Neural cell (in vitro differentiated cells): ENCODE measurements around the gene DNAJC5. TPM values are rescaled to one million over a fixed set of nuclear protein-coding genes. Genes with fewer than 3 reads are reported as not detected.

ENCODE experiments used
- H2AFZ ChIP-seq: fragments of 200-600, 300-800 bp; sonication (generic), shearing (Covaris generic); 2 replicates; pipeline ENCODE4 v1.6.0; 2014; ENCODE audit warnings: low read depth, mild to moderate bottlenecking, antibody characterized with exemption, low read length, moderate library complexity
- H3F3A ChIP-seq: fragments of 200-600 bp; shearing (Covaris generic); 2 replicates; pipeline ENCODE4 v1.6.1; 2016; ENCODE audit warnings: mild to moderate bottlenecking, moderate library complexity, mixed read lengths, antibody characterized with exemption, low read length; ENCODE audit not compliant: insufficient read depth, poor library complexity, severe bottlenecking
- H3K27ac ChIP-seq: fragments of 200-600, 300-800 bp; sonication (generic), shearing (Covaris generic); 2 replicates; pipeline ENCODE4 v1.5.1; 2014; ENCODE audit warnings: mild to moderate bottlenecking, low read length, moderate library complexity
- H3K27me3 ChIP-seq: fragments of 300-800, 200-600 bp; sonication (generic), shearing (Covaris generic); 2 replicates; pipeline ENCODE4 v1.6.0; 2014; ENCODE audit warnings: mild to moderate bottlenecking, low read depth, low read length, moderate library complexity; ENCODE audit not compliant: insufficient read depth
- H3K36me3 ChIP-seq: fragments of 300-800, 200-600 bp; sonication (generic), shearing (Covaris generic); 2 replicates; pipeline ENCODE4 v1.5.1; 2014; ENCODE audit warnings: mild to moderate bottlenecking, antibody characterized with exemption, low read length, moderate library complexity; ENCODE audit not compliant: insufficient read depth
- H3K4me2 ChIP-seq: fragments of 300-800, 200-600 bp; sonication (generic), shearing (Covaris generic); 2 replicates; pipeline ENCODE4 v1.6.0; 2014; ENCODE audit warnings: mild to moderate bottlenecking, low read length
- H3K4me3 ChIP-seq: fragments of 300-800, 200-600 bp; sonication (generic), shearing (Covaris generic); 2 replicates; pipeline ENCODE4 v1.5.1; 2014; ENCODE audit warnings: mild to moderate bottlenecking, low read length, moderate library complexity
- H3K79me2 ChIP-seq: fragments of 200-600 bp; shearing (Covaris generic); replicated peaks from 2 replicates; pipeline ENCODE4 v1.6.0; 2014; ENCODE audit warnings: mild to moderate bottlenecking, low read length, moderate library complexity; ENCODE audit not compliant: insufficient read depth
- H3K9ac ChIP-seq: fragments of 300-800, 200-600 bp; sonication (generic), shearing (Covaris generic); 2 replicates; pipeline ENCODE4 v1.6.1; 2016; ENCODE audit warnings: mild to moderate bottlenecking, low read length, mixed read lengths
- H3K9me2 ChIP-seq: fragments of 200-600 bp; shearing (Covaris generic); 2 replicates; pipeline ENCODE4 v1.6.1; 2016; ENCODE audit warnings: mild to moderate bottlenecking, low read length, mixed read lengths; ENCODE audit not compliant: insufficient read depth
- H3K9me3 ChIP-seq: fragments of 200-600, 300-800 bp; sonication (generic), shearing (Covaris generic); 2 replicates; pipeline ENCODE4 v1.6.1; 2016; ENCODE audit warnings: mild to moderate bottlenecking, mixed run types, low read length, moderate library complexity, mixed read lengths
- H4K20me1 ChIP-seq: fragments of 200-600 bp; shearing (Covaris generic); 2 replicates; pipeline ENCODE4 v1.6.1; 2016; ENCODE audit warnings: mild to moderate bottlenecking, mixed run types; ENCODE audit not compliant: insufficient read depth
- EP300 ChIP-seq: fragments of 450-650 bp; conservative IDR thresholded peaks from 2 replicates; pipeline ENCODE4 v1.6.1; 2014; ENCODE audit warnings: antibody characterized with exemption, mild to moderate bottlenecking, moderate library complexity; ENCODE audit not compliant: poor library complexity, severe bottlenecking
- EZH2 ChIP-seq: fragments of 200-600, 300-800 bp; shearing (Covaris generic), sonication (generic); IDR thresholded peaks from 2 replicates; pipeline ENCODE4 v1.6.1; 2014; ENCODE audit warnings: antibody characterized with exemption, low read length, borderline replicate concordance, mild to moderate bottlenecking; ENCODE audit not compliant: insufficient read depth, poor library complexity, severe bottlenecking
- MXI1 ChIP-seq: fragments of 450-650 bp; conservative IDR thresholded peaks from 2 replicates; pipeline ENCODE4 v1.6.1; 2014; ENCODE audit warnings: antibody characterized with exemption, mild to moderate bottlenecking; ENCODE audit not compliant: poor library complexity, severe bottlenecking
- POLR2AphosphoS5 ChIP-seq: IDR thresholded peaks from 2 replicates; pipeline ENCODE4 v1.6.1; 2012
- RAD21 ChIP-seq: fragments of 450-650 bp; conservative IDR thresholded peaks from 2 replicates; pipeline ENCODE4 v1.6.1; 2014; ENCODE audit warnings: antibody characterized with exemption, mild to moderate bottlenecking, moderate library complexity
- SMC3 ChIP-seq: fragments of 450-650 bp; conservative IDR thresholded peaks from 2 replicates; pipeline ENCODE4 v1.6.1; 2014; ENCODE audit warnings: antibody characterized with exemption, mild to moderate bottlenecking, moderate library complexity; ENCODE audit not compliant: poor library complexity
- TAF1 ChIP-seq: IDR thresholded peaks from 2 replicates; pipeline ENCODE4 v1.6.1; 2012; ENCODE audit warnings: low read depth
- polyA plus RNA-seq: library from polyadenylated mRNA; depleted of rRNA; stranded (reverse); fragments of >200 nt; gene quantifications from 2 replicates; pipeline ENCODE4 v1.2.3, GENCODE V29; 2014
- TF ChIP-seq, protein P1 (sequence below): IDR thresholded peaks from 2 replicates; pipeline ENCODE4 v1.6.1; 2012; ENCODE audit warnings: borderline replicate concordance
- TF ChIP-seq, protein P2 (sequence below): fragments of 450-650 bp; IDR thresholded peaks from 2 replicates; pipeline ENCODE4 v1.5.1; 2014; ENCODE audit warnings: antibody characterized with exemption, mild to moderate bottlenecking, moderate library complexity; ENCODE audit not compliant: poor library complexity, severe bottlenecking

The DNAJC5 gene
- polyA plus RNA-seq, 1 donor from 2014 or later, result 82.8 TPM

DNA sequence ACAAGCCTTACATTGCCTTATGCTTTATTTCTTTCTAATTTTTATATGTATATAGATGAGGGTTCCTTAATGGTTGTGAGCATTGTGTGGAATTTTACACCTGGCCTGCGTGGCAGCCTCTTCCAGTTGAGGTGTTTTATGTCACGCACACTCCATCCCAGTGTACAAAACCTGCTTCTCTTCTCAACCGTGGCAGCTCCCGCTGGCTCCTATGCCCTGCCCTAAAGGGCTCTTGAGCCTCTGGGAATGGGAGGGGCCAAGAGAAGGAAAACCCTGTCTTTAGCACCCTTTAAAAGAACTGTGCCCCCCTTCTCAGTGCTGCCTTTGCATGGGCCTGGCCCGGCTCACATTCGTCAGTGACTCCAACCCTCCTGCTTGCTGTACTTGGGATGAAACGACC, 4.3 kb upstream of the DNAJC5 start:
- no peaks in the 10 kb centered on the region for H3F3A ChIP-seq
- H3K4me2 ChIP-seq, result no peak overlapping the region
- H3K9me2 ChIP-seq, result no peaks in the 10 kb centered on the region
- TF ChIP-seq SMC3 (no peak), EP300 (no peak), EZH2 (no peak), MXI1 (no peak), POLR2AphosphoS5 (no peak), TAF1 (no peak), RAD21 (no peak)
- TF ChIP-seq, protein P1, sequence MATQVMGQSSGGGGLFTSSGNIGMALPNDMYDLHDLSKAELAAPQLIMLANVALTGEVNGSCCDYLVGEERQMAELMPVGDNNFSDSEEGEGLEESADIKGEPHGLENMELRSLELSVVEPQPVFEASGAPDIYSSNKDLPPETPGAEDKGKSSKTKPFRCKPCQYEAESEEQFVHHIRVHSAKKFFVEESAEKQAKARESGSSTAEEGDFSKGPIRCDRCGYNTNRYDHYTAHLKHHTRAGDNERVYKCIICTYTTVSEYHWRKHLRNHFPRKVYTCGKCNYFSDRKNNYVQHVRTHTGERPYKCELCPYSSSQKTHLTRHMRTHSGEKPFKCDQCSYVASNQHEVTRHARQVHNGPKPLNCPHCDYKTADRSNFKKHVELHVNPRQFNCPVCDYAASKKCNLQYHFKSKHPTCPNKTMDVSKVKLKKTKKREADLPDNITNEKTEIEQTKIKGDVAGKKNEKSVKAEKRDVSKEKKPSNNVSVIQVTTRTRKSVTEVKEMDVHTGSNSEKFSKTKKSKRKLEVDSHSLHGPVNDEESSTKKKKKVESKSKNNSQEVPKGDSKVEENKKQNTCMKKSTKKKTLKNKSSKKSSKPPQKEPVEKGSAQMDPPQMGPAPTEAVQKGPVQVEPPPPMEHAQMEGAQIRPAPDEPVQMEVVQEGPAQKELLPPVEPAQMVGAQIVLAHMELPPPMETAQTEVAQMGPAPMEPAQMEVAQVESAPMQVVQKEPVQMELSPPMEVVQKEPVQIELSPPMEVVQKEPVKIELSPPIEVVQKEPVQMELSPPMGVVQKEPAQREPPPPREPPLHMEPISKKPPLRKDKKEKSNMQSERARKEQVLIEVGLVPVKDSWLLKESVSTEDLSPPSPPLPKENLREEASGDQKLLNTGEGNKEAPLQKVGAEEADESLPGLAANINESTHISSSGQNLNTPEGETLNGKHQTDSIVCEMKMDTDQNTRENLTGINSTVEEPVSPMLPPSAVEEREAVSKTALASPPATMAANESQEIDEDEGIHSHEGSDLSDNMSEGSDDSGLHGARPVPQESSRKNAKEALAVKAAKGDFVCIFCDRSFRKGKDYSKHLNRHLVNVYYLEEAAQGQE, result no peak
- TF ChIP-seq, protein P2, sequence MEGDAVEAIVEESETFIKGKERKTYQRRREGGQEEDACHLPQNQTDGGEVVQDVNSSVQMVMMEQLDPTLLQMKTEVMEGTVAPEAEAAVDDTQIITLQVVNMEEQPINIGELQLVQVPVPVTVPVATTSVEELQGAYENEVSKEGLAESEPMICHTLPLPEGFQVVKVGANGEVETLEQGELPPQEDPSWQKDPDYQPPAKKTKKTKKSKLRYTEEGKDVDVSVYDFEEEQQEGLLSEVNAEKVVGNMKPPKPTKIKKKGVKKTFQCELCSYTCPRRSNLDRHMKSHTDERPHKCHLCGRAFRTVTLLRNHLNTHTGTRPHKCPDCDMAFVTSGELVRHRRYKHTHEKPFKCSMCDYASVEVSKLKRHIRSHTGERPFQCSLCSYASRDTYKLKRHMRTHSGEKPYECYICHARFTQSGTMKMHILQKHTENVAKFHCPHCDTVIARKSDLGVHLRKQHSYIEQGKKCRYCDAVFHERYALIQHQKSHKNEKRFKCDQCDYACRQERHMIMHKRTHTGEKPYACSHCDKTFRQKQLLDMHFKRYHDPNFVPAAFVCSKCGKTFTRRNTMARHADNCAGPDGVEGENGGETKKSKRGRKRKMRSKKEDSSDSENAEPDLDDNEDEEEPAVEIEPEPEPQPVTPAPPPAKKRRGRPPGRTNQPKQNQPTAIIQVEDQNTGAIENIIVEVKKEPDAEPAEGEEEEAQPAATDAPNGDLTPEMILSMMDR, result no peak
- H3K27me3 ChIP-seq, result no peaks in the 10 kb centered on the region
- no peaks in the 10 kb centered on the region for H3K36me3 ChIP-seq
- no peak overlapping the region for H3K9ac ChIP-seq
- no peak overlapping the region for H2AFZ ChIP-seq
- H4K20me1 ChIP-seq, result no peaks in the 10 kb centered on the region
- H3K79me2 ChIP-seq, result peaks cover 2% of the 10 kb centered on the region
- H3K27ac ChIP-seq, result no peak overlapping the region
- H3K4me3 ChIP-seq, result no peak overlapping the region
- no peaks in the 10 kb centered on the region for H3K9me3 ChIP-seq

DNA sequence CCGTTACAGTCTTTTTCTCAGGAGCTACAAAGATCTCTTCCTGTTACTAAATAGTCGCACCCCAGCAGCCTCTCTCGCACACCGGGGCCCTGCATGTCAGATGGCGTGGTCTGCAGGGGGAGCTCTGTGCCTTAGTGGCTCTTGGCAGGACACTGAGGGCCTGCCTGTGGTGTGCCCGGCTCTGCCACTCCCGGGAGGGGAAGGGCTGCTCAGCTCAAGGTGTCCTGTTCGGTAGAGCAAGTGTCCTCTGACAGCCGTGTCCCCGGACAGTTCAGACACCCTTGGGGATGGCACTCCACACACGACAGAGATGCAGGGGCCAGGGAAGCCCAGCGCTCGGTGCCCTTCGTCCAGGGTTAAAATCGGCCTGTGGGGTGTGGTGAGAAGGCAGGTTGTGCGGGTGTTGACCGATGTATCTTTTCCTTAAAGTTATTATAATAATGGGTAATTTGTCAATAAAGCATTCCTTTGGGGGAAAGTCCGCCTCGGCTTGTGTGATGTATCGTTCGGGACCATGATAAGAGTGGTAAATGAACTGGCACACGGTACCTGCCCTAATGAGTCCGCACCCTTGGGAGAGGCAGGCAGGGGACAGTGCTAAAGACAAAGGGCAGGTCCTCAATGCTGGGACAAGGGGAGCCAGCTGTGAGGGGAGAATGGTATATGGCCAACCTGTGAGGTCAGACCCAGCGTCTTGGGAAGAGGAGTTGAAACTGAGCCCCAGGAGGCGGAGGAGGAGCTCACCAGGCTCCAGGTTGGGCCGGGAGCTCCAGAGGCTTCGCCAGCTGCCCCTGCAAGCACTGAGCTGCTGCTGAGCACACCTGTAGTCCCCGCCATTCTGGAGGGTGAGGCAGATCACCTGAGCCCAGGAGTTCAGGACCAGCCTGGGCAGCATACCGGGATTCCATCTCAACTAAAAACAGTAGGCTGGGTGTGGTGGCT, 3.6 kb upstream of the DNAJC5 start:
- Histone ChIP-seq H3K9me2 (no peaks in the 10 kb centered on the region), H4K20me1 (peaks cover 3% of the 10 kb centered on the region), H3K27me3 (no peaks in the 10 kb centered on the region), H2AFZ (no peak overlapping the region), H3K79me2 (peaks cover 9% of the 10 kb centered on the region), H3K36me3 (no peaks in the 10 kb centered on the region), H3K4me2 (no peak overlapping the region), H3K9ac (no peak overlapping the region), H3K9me3 (no peaks in the 10 kb centered on the region), H3F3A (no peaks in the 10 kb centered on the region), H3K4me3 (no peak overlapping the region), H3K27ac (no peak overlapping the region)
- TF ChIP-seq EZH2 (no peak), MXI1 (no peak), TAF1 (no peak), EP300 (no peak), SMC3 (no peak), POLR2AphosphoS5 (no peak), RAD21 (no peak)
- TF ChIP-seq, protein P2, result no peak
- TF ChIP-seq, protein P1, result no peak
